Measurements from ENCODE around the gene TAF4B. TPM values are rescaled to one million over a fixed set of nuclear protein-coding genes. Genes with fewer than 3 reads are reported as not detected.
"Not testable (repeated sequence)": the region's sequence is repeated elsewhere in the genome, so short reads cannot be mapped to it uniquely, and the experiment has no call there.

TAF4B gene
- total and polyA plus RNA-seq, 7 donors: 2.0 to 8.3 (median 2.9) TPM

GRCh38 chr18:26432651-26433424 is 206.6 kb downstream of the TAF4B start:
- intact Hi-C loops (cut with DNase I): no loop called here
- no peak for DNase-seq

GRCh38 chr18:26434887-26435286 is 208.6 kb downstream of the TAF4B start:
- Histone ChIP-seq H3K9me3 (no peaks in the 10 kb centered on the region), H3K27me3 (ENCODE audit: insufficient read depth in 3 of 3, low read length in 2 of 3) (peaks cover 0 to 1% (median 0%) of the 10 kb centered on the region in 3 donors), H3K4me1 (peaks cover under 1% of the 10 kb centered on the region), H3K36me3 (ENCODE audit: insufficient read depth in 1 of 2, low read depth in 1 of 2) (no peaks in the 10 kb centered on the region), H3K4me3 (no peak overlapping the region), H3K27ac (no peak overlapping the region)
- WGBS, 3 donors: 42 to 67% (median 56%) methylated on average over 2 of the region's 2 CpGs
- TF ChIP-seq CTCF (IDR thresholded peaks at IDR 0.05): no peak
- DNase-seq (no peak), ATAC-seq (peak; percentile 56 to 87 (median 80))
- intact Hi-C loops (cut with DNase I): no loop called here

More at GRCh38 chr18:26432651-26433424, 206.6 kb downstream of the TAF4B start:
- WGBS, 3 donors: 71 to 76% (median 73%) methylated on average over 5 of the region's 5 CpGs
- peaks cover 3% of the 10 kb centered on the region for H3K4me1 ChIP-seq
- H3K9me3 ChIP-seq: no peaks in the 10 kb centered on the region
- no peak overlapping the region for H3K27ac ChIP-seq
- H3K4me3 ChIP-seq: no peak overlapping the region
- H3K27me3 ChIP-seq (ENCODE audit: insufficient read depth in 3 of 3, low read length in 2 of 3): peaks cover 0 to 1% (median 0%) of the 10 kb centered on the region in 3 donors
- H3K36me3 ChIP-seq (ENCODE audit: insufficient read depth in 1 of 2, low read depth in 1 of 2): no peaks in the 10 kb centered on the region
- ATAC-seq: no peak
- TF ChIP-seq CTCF (IDR thresholded peaks at IDR 0.05): no peak

- Histone ChIP-seq H3K4me3 (no peak overlapping the region), H3K4me1 (no peaks in the 10 kb centered on the region), H3K27ac (no peak overlapping the region), H3K27me3 (ENCODE audit: insufficient read depth in 3 of 3, low read length in 2 of 3) (peaks cover 0 to 1% (median 0%) of the 10 kb centered on the region in 3 donors), H3K36me3 (ENCODE audit: insufficient read depth in 1 of 2, low read depth in 1 of 2) (no peaks in the 10 kb centered on the region), H3K9me3 (no peaks in the 10 kb centered on the region)
- ATAC-seq: peak in 2 of 4 donors; percentile 34 to 68
- no peak for TF ChIP-seq CTCF (IDR thresholded peaks at IDR 0.05)
- 64 to 68% (median 67%) methylated on average over 8 of the region's 8 CpGs for WGBS, 3 donors
- intact Hi-C loops (cut with DNase I): no loop called here
- DNase-seq: no peak
These were observed 209.3 kb downstream of the TAF4B start for GRCh38 chr18:26435415-26436095.

- Histone ChIP-seq H3K36me3 (ENCODE audit: insufficient read depth in 1 of 2, low read depth in 1 of 2) (no peaks in the 10 kb centered on the region), H3K4me1 (no peaks in the 10 kb centered on the region), H3K9me3 (no peaks in the 10 kb centered on the region), H3K4me3 (no peak overlapping the region), H3K27ac (no peak overlapping the region), H3K27me3 (ENCODE audit: insufficient read depth in 3 of 3, low read length in 2 of 3) (peaks cover 0 to 1% (median 0%) of the 10 kb centered on the region in 3 donors)
- 75 to 83% (median 79%) methylated on average over 11 of the region's 11 CpGs for WGBS, 3 donors
- no peak for TF ChIP-seq CTCF (IDR thresholded peaks at IDR 0.05)
- intact Hi-C loops (cut with DNase I): no loop called here
- ATAC-seq (no peak), DNase-seq (no peak)
These were observed 210.2 kb downstream of the TAF4B start for GRCh38 chr18:26436176-26437051.

- H3K36me3 ChIP-seq (ENCODE audit: insufficient read depth in 1 of 2, low read depth in 1 of 2); H3K27me3 ChIP-seq (ENCODE audit: insufficient read depth in 3 of 3, low read length in 2 of 3); H3K4me3 ChIP-seq; ATAC-seq; DNase-seq; H3K27ac ChIP-seq; H3K9me3 ChIP-seq; H3K4me1 ChIP-seq; intact Hi-C loops (cut with DNase I): not testable (repeated sequence)
- WGBS, 3 donors: 83 to 98% (median 87%) methylated on average over 3 of the region's 3 CpGs
These were observed 211.4 kb downstream of the TAF4B start for GRCh38 chr18:26437634-26438033.

All from psoas muscle (tissue), 8 donors.